Activated effector memory CD4-positive, alpha-beta T cell treated with anti-CD3 and anti-CD28 coated beads, Interleukin-2, amount 50 U/mL, for 16 hours (primary cell): Measurements from ENCODE around the gene PTPRN2.

ENCODE experiments used
- DNase-seq: peaks from one replicate; pipeline ENCODE4 v3.0.0-alpha.2; 2020

PTPRN2 gene

GRCh38 chr7:158271646-158272045 is 316.0 kb downstream of the PTPRN2 start:
- DNase-seq, result peak; percentile 27

GRCh38 chr7:158270856-158271413 is 316.7 kb downstream of the PTPRN2 start:
- peak; percentile 45 for DNase-seq

GRCh38 chr7:158270106-158270775 is 317.4 kb downstream of the PTPRN2 start:
- DNase-seq, result peak; percentile 58

DNA sequence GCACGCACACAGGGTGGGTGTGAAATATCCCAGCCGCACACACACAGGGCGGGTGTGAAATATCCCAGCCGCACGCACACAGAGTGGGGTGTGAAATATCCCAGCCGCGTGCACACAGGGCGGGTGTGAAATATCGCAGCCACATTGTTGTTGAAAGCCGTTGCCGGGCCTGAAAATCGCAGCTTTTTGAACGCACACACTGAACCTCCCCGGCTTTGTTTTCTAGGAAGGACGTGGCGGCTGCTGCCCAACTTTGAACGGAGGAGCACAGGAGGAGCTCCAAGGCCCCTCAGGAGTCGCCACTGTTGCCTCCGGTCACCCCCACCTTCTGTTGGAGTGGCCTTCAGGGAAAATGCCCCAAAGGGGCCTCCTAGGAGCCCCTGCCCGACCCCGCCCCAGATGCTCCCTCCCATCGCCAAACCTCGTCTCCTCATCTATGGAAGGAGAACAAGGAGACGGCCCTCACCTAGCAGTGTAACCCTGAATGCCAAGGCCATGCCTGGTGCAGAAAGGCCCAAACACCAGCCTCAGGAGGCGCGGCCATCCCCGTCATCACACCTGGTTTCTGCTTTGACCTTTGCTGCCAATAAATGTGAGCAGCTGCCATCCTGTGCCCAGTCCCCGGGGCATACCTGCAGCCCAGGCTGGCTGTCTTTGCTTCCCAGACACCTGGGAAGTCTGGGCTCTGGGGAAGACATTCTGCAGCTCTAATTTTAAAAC is 318.6 kb downstream of the PTPRN2 start:
- peak; percentile 36 for DNase-seq

DNA sequence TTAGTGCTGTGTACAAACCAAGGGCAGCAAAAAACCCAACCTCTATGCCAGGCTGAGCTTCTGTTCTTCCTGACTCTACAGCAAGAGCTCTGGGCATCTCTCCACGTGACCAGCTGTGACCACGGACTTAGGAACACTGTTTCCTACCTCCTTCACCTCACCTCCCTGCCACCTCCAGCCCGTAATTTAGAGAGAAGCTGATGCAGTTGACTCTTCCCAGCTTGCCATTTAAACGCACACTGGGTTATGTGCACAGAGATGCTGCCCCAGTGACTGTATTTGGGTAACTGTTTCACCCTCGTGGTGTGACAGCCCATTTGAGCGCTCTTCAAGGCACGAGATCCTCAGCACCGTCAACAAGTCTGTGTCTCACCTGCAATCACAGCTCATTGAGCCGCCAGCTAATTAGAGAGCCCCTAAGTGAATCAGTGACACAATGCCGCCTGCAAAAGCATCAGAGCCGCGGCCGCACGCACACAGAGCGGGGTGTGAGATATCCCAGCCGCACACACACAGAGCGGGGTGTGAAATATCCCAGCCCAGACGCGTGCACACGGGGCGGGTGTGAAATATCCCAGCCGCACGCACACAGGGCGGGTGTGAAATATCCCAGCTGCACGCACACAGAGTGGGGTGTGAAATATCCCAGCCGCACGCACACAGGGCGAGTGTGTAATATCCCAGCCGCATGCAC is 319.7 kb downstream of the PTPRN2 start:
- peak; percentile 22 for DNase-seq

DNA sequence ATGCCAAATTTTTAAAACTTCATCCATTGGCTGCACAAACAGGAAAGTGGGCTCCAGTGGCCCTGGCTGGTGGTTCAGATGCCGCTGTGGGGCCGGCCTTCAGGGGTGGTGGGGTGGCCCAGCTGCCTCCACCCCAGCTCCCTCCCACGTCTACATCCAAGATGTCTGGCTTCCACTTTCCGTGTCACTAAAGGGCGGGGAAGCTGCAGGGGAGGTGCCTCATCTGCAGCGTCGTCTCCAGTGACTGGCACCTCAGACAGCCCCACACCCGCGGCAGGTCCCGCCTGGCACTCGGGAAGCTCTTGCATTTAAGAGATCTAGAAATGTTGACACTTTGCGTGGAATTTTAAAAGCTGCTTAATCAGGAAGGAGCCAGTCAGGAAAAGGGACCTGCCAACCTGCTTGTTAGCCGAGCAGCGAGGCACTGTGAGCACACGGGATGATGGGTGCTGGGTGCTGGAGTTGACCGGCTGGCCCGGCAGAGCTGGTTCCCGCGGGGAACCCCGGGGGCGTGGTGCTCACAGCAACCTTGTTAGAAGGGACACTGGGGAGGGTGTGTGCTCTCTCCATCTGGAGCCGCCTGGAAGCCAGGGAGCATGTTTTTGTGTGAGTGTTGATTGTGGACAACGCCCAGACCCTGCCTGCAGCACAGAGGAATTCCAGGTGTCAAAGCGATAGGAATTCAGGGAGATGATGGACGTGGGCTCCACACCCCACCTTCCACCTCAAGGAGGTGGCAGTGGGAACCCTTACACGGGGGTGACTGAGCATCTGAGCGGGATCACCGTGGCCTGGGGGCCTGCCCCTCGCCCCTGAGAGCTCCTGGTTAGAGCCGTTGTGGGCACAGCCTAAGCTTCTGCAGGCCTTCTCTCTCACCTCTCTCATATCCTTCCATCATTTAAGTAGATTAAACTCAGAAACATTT is 320.5 kb downstream of the PTPRN2 start:
- peak; percentile 41 for DNase-seq

- DNase-seq, result no peak
Observed at GRCh38 chr7:158266426-158266816, 321.2 kb downstream of the PTPRN2 start.

DNA sequence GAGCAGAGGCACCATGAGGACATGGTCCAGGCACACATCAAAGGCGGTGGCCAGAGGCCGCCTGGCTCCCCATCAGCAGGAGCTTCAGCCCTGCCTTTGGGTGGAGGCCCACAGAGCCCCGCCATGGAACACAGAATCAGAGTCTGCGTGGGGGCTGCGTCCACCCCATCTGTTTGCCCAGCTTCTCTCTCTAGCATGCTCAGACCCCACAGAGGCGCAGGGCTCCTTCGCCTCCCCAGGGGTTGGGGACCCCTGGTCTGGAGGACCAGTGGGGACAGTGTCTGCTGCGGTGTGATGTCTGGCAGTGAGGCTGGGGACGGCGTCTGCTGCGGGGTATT is 321.9 kb downstream of the PTPRN2 start:
- DNase-seq, result peak; percentile 50

- peak; percentile 24 for DNase-seq
Observed at GRCh38 chr7:158264881-158265742, 322.5 kb downstream of the PTPRN2 start.

DNA sequence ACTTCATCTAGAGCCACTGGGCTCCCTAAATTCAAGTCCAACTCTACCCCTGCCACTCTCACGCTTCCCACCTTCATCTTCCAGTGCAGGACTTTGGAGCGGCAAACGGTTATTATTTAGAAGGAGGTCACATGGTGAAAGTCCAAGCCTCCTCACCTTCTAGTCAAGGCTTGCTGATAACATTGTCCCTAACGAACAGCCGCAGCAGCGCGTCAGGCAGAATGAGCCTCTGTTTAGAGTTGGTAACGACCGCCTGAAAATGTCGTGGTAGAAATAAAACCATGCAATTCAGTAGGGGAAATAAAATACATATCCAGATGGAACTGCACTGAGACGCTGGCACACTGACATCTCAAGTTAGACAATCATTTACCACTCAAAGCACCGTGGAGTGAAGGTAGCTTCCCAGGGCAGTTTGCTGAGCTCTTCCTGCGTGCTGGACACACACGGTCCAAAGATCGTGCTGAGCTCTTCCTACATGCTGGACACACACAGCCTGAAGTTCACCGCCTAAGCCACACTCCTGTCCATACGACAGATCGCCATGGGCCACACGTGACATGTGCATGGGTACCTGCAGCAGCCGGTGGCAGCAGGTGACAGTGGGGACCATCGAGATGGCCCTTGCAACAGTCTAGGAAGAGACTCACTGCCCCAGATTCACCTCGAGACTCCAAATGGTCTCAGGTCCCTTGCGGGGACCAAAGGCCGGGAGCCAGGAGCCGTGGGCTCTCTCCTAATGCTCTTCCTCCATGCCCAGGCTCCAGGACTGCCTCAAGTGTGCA is 323.5 kb downstream of the PTPRN2 start:
- DNase-seq, result no peak

DNA sequence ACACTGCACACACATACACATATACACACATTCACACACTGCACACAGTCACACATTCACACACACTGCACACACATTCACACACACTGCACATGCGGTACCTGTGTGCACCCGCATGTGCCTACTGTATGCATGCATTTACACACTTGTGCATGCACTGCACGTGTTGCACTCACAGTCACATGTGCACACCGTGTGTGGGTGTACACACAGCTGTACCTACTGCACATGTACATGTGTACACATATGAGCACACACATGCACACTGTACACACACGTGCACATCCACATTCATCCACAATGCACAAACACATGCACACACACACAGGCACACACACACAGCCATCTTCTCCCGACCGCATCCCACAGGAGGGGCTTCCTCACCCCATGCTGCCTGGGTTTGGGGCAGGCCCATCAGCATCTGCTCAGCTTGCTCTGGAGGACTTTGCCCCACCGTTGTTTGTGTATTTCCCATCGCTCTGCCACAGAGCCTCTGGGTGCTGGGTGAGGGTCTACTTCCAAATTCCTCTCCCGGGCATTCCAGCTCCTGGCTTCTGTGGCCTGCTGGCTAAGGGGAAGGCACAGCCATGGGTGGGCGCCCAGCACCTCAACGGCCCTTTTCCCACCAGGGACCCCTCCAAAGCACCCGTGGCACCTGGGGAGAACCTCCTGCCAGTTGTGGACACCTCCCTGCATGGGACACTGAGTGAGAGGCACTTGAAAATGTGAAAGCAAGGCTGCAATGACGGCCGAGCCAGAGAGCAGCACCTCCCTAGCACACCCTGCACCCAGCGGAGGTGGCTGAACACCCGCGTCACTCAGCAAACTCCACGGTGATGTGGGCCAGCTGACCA is 324.3 kb downstream of the PTPRN2 start:
- DNase-seq, result no peak

DNA sequence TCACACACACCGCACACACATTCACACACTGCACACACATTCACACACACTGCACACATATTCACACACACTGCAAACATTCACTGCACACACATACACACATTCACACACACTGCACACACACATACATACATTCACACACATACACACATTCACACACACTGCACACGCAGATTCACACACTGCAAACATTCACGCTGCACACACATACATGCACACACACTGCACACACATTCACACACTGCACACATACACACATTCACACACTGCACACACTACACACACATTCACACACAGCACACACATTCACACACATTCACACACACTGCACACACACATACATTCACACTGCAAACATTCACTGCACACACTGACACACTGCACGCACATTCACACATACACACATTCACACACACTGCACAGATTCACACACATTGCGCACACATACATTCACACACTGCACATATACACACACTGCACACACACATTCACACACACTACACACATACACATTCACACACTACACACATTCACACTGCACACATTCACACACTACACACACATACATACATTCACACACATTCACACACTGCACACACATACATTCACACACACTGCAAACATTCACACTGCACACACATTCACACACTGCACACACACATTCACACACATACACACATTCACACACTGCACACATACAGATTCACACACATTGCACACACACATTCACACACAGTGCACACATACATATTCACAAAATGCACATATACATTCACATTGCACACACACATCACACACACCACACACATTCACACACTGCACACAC is 325.1 kb downstream of the PTPRN2 start:
- no peak for DNase-seq

- DNase-seq, result no peak
Observed at GRCh38 chr7:158261362-158262235, 326.0 kb downstream of the PTPRN2 start.

DNA sequence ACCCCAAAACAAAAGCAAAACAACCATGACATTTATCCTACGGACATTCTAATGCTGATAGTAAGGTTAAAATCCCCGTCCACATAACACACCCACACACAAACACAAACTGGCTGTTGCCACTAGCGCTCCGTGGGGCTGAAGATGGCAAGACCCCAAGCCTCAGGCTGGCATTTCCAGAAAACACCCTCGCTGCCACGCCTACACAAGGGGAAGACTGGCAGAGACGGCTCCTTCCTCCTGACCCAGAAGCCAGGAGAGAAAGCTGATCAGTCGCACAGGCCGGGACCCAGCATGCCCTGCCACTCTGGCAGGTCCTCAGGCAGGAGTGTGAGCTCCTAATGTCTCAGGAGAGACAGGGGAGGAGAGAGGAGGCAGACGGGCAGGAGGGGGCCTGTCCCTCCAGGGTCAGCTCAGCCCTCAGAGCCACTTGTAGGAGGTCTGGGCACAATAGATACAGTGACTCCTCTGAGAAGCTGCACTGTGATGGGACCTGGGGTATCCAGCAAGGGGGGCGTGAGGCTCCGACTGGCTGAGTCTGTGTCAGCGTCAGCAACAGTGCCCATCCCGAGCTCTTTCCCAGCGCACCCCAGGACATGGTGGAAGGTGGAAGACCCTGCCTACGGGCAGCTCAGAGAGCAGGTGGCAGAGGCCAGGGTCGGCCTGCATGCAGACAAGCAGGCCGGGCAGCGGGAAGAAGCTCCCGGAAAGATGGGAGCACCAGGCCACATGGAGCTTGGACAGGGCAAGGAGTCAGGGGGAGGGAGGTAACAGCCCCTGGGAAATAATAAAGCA is 326.9 kb downstream of the PTPRN2 start:
- no peak for DNase-seq

DNA sequence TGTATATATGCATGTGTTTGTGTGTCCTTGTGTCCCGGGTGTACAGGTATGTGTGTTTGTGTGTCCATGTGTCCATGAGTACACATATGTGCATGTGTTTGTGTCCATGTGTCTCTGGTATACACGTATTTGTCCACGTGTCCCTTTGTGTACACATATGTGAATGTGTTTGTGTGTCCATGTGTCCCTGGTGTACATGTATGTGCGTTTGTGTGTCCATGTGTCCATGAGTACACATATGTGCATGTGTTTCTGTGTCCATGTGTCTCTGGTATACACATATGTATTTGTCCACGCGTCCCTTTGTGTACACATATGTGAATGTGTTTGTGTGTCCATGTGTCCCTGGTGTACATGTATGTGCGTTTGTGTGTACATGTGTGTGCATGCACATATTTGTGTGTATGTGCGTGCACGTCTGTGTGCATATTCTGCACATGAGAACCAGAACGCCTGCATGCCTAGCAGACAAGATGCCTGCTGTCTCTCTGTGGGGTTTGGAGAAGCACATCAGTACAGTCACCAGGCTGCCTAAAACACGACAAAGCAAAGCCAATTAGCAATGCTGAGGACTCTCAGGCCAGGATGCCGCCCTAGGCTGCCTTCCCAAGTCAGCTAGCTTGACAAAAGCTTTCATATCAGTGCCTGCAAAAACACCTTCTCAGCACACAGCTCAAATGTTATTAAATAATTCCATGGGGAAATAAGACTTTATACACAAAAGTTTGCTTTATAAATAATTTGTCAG is 327.8 kb downstream of the PTPRN2 start:
- DNase-seq, result no peak

- no peak for DNase-seq
Observed at GRCh38 chr7:158259141-158259540, 328.5 kb downstream of the PTPRN2 start.
